ENCODE measurements around the gene AGAP1. TPM values are rescaled to one million over a fixed set of nuclear protein-coding genes. Genes with fewer than 3 reads are reported as not detected.
A peak's percentile ranks its signal among the peaks of the same experiment; 100 is the strongest.

AGAP1 gene
- total RNA-seq, 2 experiments from 2014 or later, result not detected

DNA sequence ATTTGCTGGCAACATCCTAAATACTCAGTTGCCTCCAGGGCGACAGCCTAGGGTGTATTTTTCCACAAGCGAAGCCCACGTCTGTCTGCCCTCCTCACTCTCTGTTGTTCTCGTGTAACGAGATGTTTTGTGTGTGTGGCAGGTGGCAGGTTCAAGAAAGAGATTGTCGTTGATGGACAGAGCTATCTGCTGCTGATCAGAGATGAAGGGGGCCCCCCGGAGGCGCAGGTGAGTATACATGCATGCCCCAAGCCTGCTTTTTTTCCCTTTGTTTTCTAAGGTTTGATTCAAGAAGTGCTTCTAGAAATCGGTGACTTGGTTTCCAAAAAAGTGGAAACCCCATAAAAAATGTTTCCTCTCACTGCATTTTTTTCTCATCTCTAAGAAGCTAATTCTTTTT is 247.0 kb downstream of the AGAP1 start:
- CTCF ChIA-PET (ENCODE audit: unreplicated experiment), result no interaction called here
- Histone ChIP-seq H3K4me3 (ENCODE audit: low read depth, low read length, poor library complexity, severe bottlenecking) (no peak overlapping the region), H2AFZ (ENCODE audit: low read length) (no peak overlapping the region), H3K36me3 (ENCODE audit: insufficient read depth, low read length) (no peaks in the 10 kb centered on the region), H3K4me2 (ENCODE audit: low read length) (no peak overlapping the region), H3K9me2 (ENCODE audit: insufficient read depth, low read length) (no peaks in the 10 kb centered on the region), H3K27ac (ENCODE audit: low read depth, low read length, poor library complexity, severe bottlenecking) (no peak overlapping the region), H3K9me3 (ENCODE audit: low read length) (no peaks in the 10 kb centered on the region), H4K20me1 (ENCODE audit: insufficient read depth, low read length) (no peaks in the 10 kb centered on the region), H3K4me1 (ENCODE audit: insufficient read depth, low read length, poor library complexity, severe bottlenecking) (no peaks in the 10 kb centered on the region), H3K79me2 (ENCODE audit: insufficient read depth, low read depth, low read length) (no peaks in the 10 kb centered on the region)
- intact Hi-C loops (cut with micrococcal nuclease; ENCODE audit: unreplicated experiment), result no loop called here
- TF ChIP-seq, protein P1, sequence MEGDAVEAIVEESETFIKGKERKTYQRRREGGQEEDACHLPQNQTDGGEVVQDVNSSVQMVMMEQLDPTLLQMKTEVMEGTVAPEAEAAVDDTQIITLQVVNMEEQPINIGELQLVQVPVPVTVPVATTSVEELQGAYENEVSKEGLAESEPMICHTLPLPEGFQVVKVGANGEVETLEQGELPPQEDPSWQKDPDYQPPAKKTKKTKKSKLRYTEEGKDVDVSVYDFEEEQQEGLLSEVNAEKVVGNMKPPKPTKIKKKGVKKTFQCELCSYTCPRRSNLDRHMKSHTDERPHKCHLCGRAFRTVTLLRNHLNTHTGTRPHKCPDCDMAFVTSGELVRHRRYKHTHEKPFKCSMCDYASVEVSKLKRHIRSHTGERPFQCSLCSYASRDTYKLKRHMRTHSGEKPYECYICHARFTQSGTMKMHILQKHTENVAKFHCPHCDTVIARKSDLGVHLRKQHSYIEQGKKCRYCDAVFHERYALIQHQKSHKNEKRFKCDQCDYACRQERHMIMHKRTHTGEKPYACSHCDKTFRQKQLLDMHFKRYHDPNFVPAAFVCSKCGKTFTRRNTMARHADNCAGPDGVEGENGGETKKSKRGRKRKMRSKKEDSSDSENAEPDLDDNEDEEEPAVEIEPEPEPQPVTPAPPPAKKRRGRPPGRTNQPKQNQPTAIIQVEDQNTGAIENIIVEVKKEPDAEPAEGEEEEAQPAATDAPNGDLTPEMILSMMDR (conservative IDR thresholded peaks at IDR 0.05; ENCODE audit: low read length), result peak; percentile 43
- no peak for TF ChIP-seq EZH2phosphoT487 (IDR thresholded peaks at IDR 0.05; ENCODE audit: borderline replicate concordance, low read depth, low read length)
- no TSS peak for BruUV-seq (replicated peaks)
- POLR2A ChIA-PET, result no interaction called here
- DNase-seq (ENCODE audit: low spot score), result no peak

DNA sequence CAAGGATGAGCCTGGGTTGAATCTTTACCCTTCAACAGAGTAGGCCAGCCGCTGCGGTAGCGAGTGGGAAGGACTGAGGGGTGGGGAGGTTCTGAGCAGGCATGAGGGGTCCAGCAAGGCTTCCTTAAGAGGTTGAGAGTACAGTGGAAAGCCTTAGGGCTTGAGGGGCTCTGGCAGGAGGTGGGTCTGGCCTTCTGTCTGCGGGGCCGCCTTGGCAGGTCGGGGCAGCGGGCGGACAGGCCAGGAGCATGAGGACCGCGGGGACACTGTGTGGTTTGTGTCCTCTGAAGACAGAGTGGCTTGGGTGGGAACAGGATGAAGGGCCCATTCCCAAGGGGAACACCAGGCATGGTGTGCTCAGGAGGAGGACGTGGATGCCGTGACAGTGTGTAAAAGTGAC is 250.3 kb downstream of the AGAP1 start:
- no peaks in the 10 kb centered on the region for H3K9me2 ChIP-seq (ENCODE audit: insufficient read depth, low read length)
- H3K9me3 ChIP-seq (ENCODE audit: low read length), result no peaks in the 10 kb centered on the region
- CTCF ChIA-PET (ENCODE audit: unreplicated experiment), result no interaction called here
- H3K79me2 ChIP-seq (ENCODE audit: insufficient read depth, low read depth, low read length), result no peaks in the 10 kb centered on the region
- H3K4me3 ChIP-seq (ENCODE audit: low read depth, low read length, poor library complexity, severe bottlenecking), result no peak overlapping the region
- POLR2A ChIA-PET, result no interaction called here
- BruUV-seq (replicated peaks), result no TSS peak
- no peak overlapping the region for H2AFZ ChIP-seq (ENCODE audit: low read length)
- H4K20me1 ChIP-seq (ENCODE audit: insufficient read depth, low read length), result no peaks in the 10 kb centered on the region
- no peak overlapping the region for H3K4me2 ChIP-seq (ENCODE audit: low read length)
- H3K27ac ChIP-seq (ENCODE audit: low read depth, low read length, poor library complexity, severe bottlenecking), result no peak overlapping the region
- no peak for TF ChIP-seq EZH2phosphoT487 (IDR thresholded peaks at IDR 0.05; ENCODE audit: borderline replicate concordance, low read depth, low read length)
- TF ChIP-seq, protein P1 (conservative IDR thresholded peaks at IDR 0.05; ENCODE audit: low read length), result no peak
- H3K36me3 ChIP-seq (ENCODE audit: insufficient read depth, low read length), result no peaks in the 10 kb centered on the region
- DNase-seq (ENCODE audit: low spot score), result no peak
- H3K4me1 ChIP-seq (ENCODE audit: insufficient read depth, low read length, poor library complexity, severe bottlenecking), result no peaks in the 10 kb centered on the region
- intact Hi-C loops (cut with micrococcal nuclease; ENCODE audit: unreplicated experiment), result no loop called here

DNA sequence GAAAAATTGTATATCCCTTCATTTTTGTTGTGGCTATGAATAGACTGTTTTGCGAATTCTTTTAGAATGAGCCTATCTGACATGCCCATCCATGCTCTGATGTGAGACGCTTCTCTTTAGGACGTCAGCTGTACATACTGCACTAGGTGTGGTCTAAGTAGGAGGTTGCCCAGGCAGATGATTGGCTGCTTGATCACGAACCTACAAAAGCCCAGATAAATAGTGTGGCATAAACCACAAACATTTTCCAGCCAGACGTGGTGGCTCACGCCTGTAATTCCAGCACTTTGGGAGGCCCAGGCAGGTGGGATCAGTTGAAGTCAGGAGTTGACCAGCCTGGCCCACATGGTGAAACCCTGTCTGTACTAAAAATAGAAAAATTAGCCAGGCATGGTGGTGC is 251.8 kb downstream of the AGAP1 start:
- no peak overlapping the region for H3K27ac ChIP-seq (ENCODE audit: low read depth, low read length, poor library complexity, severe bottlenecking)
- no peaks in the 10 kb centered on the region for H3K4me1 ChIP-seq (ENCODE audit: insufficient read depth, low read length, poor library complexity, severe bottlenecking)
- BruUV-seq (replicated peaks), result no TSS peak
- H3K9me3 ChIP-seq (ENCODE audit: low read length), result no peaks in the 10 kb centered on the region
- H3K4me2 ChIP-seq (ENCODE audit: low read length), result no peak overlapping the region
- no peak for DNase-seq (ENCODE audit: low spot score)
- ChIA-PET CTCF (ENCODE audit: unreplicated experiment) (interaction anchor here (0.6 to 1.1 kb wide), 2 partner anchors 150 to 151 kb away, joined by 3 to 4 read pairs; no protein-coding TSS in a partner anchor), POLR2A (interaction anchor here (0.7 kb wide), 1 partner anchor 10 kb away, joined by 3 read pairs; no protein-coding TSS in a partner anchor)
- no peak for TF ChIP-seq EZH2phosphoT487 (IDR thresholded peaks at IDR 0.05; ENCODE audit: borderline replicate concordance, low read depth, low read length)
- TF ChIP-seq, protein P1 (conservative IDR thresholded peaks at IDR 0.05; ENCODE audit: low read length), result no peak
- H3K79me2 ChIP-seq (ENCODE audit: insufficient read depth, low read depth, low read length), result no peaks in the 10 kb centered on the region
- H3K36me3 ChIP-seq (ENCODE audit: insufficient read depth, low read length), result no peaks in the 10 kb centered on the region
- H2AFZ ChIP-seq (ENCODE audit: low read length), result no peak overlapping the region
- H3K9me2 ChIP-seq (ENCODE audit: insufficient read depth, low read length), result no peaks in the 10 kb centered on the region
- intact Hi-C loops (cut with micrococcal nuclease; ENCODE audit: unreplicated experiment), result no loop called here
- H4K20me1 ChIP-seq (ENCODE audit: insufficient read depth, low read length), result no peaks in the 10 kb centered on the region
- H3K4me3 ChIP-seq (ENCODE audit: low read depth, low read length, poor library complexity, severe bottlenecking), result no peak overlapping the region

All from OCI-LY7 (cell line).